HG03280 (cell line): ENCODE results near the gene DLG2.
"Not testable (repeated sequence)": the region's sequence is repeated elsewhere in the genome, so short reads cannot be mapped to it uniquely, and the experiment has no call there.

Experiments used
- ATAC-seq: cut with Tn5 transposase; IDR thresholded peaks from one replicate; pipeline ENCODE4 v1.9.1; 2021; ENCODE audit warnings: mild to moderate bottlenecking, moderate library complexity; ENCODE audit not compliant: unreplicated experiment

The DLG2 gene

DNA sequence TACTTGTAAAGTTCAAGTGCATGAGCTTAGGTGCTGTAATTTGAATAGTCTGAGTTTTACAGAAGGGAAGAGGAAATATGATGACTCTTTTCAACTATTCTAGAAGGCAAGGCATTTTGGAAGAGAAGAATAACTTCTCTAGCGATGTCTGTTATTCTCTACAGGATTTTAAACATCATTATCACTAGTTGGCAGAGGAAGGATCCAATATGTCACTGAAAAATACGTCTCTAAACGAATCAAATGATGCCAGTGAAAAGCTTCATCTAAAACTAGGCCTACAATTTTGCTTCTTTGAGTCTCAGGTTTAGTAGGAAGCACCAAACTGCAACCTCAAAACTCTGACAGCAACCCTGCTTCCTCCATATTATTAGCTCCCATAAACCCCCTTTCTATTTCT is 581.4 kb downstream of the DLG2 start:
- ATAC-seq, result no peak

DNA sequence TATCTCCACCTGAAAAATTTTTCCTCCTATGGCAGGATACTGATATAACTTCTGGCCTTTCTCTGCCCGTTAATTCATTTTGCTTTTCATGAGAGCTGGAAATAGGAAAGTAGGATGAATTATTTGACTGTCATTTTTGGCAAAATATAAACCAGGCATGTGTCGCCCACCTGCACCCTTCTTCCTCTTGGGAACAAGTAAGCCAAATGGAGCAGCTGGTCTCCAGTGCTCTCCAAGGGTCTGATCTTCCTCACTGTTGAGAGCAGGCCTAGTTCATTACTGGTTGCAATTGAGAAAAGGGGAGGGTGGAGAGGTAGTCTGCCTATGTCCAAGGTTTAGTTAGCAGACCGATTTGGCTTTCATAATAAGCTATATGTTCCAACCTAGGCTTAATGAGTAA is 582.2 kb downstream of the DLG2 start:
- no peak for ATAC-seq

DNA sequence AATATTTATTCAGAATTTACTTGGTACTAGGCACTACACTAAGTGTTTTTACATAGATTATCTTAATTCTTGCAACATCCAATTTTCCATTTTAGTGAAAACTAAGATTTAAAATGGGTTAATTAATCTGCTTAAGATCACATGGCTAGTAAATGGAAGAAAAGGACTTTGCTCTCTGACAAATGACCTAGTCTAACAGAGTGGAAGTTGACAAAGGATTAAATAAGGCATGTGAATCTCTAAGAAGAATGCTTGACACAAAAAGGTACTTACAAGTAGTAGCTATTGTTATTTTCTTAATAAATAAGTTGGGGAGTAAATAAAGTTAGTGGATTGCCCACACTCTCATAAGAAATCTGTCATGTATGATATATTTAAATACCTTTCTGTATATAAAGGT is 584.8 kb downstream of the DLG2 start:
- ATAC-seq, result no peak

GRCh38 chr11:85040166-85040565 is 587.0 kb downstream of the DLG2 start:
- no peak for ATAC-seq

DNA sequence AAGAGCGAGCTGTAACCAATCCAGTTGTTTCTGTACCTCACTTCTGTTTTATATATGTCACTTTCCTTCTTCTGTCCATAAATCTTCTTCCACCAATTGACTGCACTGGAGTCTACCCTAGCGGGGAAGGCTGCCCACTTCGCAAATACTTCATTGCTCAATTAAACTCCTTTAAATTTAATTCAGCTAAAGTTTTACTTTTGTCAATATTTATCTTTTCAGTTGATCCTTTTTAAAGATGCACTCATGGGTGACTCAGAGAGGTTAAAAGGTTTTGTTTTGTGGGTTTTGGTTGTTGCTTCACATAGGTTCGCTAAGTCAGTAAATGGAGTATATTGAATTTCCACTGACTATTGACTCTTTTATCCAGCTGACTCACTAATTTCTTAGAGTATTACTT is 597.2 kb downstream of the DLG2 start:
- ATAC-seq, result no peak

GRCh38 chr11:85028329-85029101 is 598.6 kb downstream of the DLG2 start:
- no peak for ATAC-seq

GRCh38 chr11:85027346-85027745 is 599.8 kb downstream of the DLG2 start:
- no peak for ATAC-seq

DNA sequence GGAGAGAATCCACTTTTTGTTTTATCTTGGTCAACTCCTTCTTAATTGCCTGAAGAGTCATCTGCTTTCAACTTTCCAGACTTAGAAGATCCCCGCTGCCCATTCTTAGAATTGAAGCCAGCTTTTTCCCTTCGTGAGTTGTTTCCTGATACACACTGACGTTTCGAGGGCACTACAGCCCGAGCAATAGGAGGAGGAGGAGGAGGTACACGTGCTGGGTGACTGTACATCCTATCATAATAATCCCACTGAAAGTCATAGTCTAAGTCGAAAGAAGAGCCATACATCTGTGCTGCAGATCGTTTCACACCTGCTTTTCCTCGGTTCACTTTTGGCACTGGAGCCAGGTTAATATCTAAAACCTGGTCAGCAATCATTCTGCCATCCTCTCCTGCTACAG is 606.1 kb downstream of the DLG2 start:
- ATAC-seq, result no peak

DNA sequence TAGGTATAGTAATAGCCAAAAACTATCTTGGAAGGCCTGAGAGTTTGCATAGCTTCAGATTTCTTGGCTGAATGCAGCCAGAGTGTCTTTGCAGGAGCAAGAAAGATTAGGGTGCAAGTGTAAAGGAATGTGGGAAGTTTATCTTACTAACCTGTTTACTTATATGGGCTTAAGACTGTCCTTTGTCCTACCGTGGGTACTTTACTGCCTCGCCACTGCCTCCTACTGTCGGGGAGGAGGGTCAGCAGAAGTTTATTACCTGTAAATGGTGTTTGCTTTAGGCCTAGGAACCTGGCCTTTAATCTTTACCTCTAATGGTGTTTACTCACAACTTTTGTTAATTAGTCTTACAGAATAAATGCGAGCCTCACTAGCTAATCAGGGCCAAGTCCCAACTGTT is 633.8 kb downstream of the DLG2 start:
- no peak for ATAC-seq

DNA sequence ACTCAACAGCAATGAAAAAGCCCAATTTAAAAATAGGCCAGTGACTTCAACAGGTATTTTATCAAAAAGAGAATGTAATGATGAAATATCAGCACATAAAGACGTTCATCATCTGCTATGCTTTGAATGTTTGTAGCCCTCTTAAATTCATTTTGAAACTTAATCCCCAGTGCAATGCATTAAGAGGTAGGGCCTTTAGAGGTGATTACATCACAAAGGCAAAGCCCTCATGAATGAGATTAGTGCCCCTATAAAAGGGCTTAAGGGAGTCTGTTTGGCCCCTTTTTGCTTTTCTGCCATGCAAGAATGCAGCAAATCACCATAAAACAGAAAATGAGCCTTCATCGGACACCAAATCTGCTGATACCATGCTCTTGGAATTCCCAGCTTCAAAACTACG is 637.0 kb downstream of the DLG2 start:
- ATAC-seq, result no peak

- not testable (repeated sequence) for ATAC-seq
Measured at GRCh38 chr11:84987686-84988187, 639.4 kb downstream of the DLG2 start.

DNA sequence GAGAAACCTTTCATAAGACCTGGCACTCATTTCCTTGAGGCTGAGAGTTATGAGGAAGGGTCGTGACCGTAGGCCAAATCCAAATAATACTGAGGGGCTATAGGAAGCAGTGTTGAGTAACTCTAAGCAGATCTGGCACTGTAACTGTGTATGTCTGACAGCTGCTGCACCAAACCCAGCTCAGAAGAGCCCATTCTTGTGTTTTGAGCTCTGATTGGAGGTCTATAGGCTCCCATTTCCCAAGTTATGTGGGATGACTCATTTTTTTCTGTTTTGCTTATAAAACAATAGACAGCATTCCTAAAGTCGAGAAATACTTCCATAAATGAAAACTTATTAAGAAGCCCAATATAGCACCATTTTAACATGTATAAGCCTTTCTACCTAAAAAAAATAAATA is 645.8 kb downstream of the DLG2 start:
- no peak for ATAC-seq

DNA sequence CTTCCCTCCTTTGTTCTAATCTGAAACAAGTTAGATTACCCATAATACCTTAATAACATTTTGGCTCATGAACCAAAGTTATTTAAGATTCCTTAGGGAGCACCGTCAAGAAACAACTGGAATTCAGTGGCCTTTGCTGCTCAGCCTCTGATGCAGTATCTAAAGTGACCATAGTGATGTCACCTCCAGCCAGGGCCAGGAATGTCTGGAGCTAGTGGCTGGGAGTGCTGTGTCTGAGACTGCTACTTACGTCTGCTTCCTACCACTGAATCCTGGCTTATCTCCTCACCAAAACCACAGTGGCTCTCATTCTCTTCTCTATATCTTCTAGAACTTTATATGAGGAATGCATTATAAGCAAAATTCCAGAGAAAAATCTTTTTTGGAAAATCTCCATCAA is 658.0 kb downstream of the DLG2 start:
- no peak for ATAC-seq

- ATAC-seq, result no peak
Measured at GRCh38 chr11:84965484-84965883, 661.7 kb downstream of the DLG2 start.

GRCh38 chr11:84963240-84963639 is 663.9 kb downstream of the DLG2 start:
- ATAC-seq, result no peak

DNA sequence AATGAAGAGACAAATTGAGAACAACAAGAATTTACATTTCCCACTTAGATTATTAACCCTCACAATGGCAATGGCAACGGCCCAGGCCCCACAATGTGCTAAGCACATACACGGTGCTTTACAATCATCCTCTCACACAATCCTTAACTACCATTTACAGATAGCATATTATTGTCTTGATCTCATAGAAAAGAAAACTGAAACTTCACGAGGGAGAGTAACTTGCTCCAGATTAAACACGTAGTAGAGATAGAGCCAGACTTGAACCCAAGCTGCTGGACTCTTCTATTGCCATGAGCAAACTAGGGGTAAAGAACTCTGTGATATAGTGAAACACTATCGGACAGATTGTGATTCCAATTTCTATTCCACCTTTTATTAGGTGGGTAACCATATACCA is 665.1 kb downstream of the DLG2 start:
- ATAC-seq, result no peak

DNA sequence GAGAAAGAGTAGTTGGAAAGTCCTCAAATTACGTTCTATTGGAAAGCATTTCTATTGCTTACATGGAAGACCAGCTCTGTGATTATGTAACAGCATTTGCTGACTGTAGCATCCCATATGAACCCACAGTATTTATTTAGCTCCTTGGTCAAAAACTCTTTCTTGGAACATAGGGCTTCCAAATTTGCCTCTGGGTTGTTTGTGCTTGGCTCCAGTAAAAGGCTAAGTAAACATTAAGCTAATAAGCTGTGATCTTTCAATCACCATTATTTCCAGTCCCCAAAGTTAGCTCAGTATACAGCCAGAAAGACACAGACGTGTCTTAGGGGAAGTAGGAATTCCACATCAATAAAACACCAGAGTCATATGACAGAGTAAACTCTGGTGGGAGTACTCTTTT is 668.8 kb downstream of the DLG2 start:
- ATAC-seq, result no peak

- no peak for ATAC-seq
Measured at GRCh38 chr11:84950569-84951270, 676.4 kb downstream of the DLG2 start.

DNA sequence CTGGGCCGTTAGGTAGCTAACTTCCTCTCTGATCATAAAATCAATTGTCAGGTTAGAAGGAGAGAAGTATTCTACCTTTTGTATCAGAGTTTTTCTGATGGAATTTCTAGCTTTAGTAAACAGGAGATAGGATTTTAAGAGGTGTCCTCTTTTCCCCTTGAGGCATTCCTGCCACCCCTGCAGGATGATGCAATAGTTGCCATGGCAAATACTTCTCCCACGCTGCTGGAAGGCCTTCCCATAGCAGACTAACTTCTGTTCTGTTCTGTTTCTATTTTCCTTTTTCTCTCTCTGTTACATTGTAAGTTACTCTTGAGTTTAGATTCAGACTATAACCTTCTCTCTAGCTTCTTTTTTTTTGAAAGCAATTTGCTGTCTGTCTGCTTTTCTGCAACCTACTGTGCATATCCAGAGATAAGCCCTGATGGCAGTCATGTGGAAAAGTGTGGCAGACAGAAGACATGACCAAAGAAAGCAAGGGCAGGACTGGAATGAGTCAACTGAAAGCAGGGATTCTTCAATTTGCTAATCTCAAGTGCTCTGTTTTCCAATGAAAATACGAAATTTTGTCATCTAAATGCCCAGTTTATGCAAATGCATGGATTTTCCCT is 679.1 kb downstream of the DLG2 start:
- no peak for ATAC-seq

DNA sequence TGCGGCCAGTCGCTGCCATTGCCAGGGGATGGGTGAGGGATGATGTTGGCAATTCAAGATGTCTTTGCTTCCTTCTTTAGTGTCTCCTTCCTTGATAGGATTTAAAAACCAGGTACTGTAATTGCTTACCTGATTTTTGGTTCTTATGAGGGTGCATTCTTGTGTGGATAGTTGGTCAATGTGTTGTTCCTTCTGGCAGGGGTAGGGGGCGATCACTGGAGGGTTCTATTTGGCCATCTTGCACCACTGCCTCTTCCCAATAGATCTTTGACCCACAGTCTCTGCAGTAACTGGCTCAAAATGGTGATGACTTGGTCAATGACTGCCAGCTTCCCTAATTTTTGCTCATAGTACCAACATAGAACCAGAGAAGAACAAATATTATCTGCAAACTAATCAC is 680.1 kb downstream of the DLG2 start:
- ATAC-seq, result no peak

- ATAC-seq, result no peak
Measured at GRCh38 chr11:84930863-84931262, 696.3 kb downstream of the DLG2 start.

DNA sequence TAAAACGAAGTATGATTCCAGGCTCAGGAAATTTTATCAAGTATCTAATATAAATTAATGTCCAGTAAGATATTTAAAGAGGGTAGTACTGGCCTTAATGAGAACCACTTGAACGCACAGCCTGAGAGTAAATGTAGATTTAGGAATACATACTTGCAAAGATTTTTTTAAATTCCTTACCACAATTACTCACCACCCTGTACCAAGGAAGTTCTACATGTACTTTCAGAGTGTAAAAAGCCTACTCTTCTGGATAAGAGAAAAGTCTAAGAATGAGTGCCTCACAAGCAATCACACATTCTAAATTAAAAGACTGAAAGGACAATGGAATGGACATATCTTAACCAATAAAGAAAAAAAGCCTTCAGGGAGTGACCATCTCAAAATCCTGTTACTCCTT is 697.4 kb downstream of the DLG2 start:
- no peak for ATAC-seq
